GM21423 (cell line): ENCODE data around the gene CNOT3.

Source experiments
- ATAC-seq: cut with Tn5 transposase; IDR thresholded peaks from one replicate; pipeline ENCODE4 v1.9.1; 2021; ENCODE audit warnings: mild to moderate bottlenecking, moderate library complexity; ENCODE audit not compliant: unreplicated experiment

CNOT3 gene

DNA sequence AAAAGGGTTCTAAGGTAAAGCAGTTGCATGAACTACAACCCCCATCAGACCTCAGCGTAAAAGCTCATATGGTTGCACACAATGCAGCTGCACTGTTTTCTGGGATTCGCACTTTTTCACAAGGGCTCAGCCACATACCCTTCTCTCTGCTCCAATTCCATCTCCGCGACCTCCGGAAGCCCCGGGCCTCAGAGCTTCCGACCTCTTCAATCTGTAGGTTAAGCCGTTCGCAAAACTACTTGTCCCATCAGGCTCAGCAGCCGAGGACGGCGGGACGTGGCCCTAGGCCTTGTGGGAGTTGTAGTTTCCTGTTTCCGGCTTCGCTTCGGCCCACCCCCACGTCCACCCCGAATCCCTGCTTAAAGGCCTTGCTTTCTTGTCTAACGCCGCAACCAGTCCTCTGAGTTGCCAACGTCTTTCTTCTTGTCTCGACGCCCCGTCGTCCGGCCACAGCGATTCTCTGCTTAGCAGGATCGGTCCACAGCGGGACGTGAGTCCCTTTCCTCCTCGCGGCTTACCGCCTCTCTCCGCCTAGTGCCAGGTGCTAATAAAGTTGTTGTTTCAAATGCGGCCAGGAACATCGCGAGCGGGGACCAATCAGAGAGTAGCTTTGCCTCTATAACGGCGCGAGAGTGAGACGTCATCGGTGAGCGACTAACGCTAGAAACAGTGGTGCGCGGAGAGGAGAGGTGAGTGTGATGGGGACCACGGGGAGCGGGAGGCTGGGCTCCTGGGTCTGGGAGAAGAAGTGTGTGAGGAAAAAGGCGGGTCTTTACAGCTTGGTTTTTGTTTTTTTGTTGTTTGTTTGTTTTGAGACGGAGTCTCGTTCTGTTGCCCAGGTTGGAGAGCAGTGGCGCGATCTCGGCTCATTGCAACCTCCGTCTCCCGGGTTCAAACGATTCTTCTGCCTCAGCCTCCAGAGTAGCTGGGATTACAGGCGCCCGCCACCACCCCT is 22.2 kb upstream of the CNOT3 start, which contains the start of the genes PRPF31 and TFPT:
Gene PRPF31 (plus strand): TSS at position 646 of the 955 bp plus-strand sequence. CDS start 2,525 bp downstream, outside the sequence.
Gene TFPT (minus strand): TSS at position 549 of the 955 bp plus-strand sequence. CDS start 388 bp downstream, at position 161.
- ATAC-seq, result peak; percentile 78

DNA sequence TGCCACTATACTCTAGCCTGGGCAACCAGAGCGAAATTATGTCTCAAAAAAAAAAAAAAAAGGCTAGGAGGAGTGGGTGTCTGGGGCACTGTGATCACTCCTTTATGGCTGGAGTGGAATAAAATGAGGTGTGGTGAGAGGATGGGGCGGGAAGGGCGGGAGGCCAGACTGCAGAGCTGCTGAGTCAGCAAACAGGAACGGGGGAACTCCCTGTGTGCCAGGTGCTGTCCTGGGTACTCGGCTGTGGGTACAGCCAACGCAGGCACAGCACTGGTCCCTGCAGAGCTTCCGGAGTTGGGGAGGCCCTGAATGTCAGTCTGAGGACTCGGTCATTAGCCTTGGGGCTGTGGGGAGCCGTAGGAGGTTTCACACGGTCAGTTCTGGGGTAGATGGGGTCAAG is 16.3 kb upstream of the CNOT3 start:
- ATAC-seq, result no peak

DNA sequence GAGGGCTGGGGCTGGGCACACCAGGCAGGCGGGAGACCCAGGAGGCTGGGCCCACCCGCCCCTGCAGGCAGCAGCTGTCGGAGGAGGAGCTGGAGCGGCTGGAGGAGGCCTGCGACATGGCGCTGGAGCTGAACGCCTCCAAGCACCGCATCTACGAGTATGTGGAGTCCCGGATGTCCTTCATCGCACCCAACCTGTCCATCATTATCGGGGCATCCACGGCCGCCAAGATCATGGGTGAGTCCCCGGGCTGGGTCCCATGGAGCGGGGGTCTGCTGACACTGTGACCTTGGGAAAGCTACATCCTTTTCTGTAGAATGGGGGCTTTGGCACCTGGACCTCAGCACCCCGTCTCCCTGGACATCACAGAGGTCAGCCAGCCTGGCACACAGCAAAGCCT is 13.9 kb upstream of the CNOT3 start:
- no peak for ATAC-seq

DNA sequence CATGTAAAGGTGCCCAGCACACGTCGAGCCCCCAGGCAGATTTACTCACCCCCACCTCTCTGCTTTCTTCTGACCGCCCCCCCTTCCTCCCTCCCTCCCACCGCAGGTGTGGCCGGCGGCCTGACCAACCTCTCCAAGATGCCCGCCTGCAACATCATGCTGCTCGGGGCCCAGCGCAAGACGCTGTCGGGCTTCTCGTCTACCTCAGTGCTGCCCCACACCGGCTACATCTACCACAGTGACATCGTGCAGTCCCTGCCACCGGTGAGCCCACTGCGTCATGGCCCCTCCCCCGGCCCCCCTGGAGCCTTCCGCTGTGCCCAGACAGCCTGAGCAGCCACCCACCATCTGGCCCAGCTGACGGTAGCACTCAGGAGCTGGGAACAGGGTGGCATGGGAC is 13.2 kb upstream of the CNOT3 start:
- no peak for ATAC-seq

DNA sequence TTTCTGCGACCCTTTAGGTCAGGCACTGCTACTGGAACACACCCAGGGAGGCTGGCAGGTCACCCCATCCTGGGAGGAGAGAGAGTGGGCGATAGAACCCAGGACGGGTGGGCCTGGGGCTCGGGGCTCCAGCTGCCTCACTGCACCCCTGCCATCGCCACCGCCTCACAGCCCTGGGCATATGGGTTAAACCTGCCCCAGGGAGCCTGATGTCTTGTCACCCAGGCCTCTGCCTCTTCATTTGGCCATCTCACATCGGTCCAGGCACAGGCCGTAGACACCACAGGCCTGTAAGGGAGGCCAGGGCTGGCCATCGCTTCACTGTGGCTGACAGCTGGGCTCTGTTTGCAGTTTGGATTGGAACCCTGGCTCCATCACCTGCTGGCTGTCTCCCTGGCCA is 11.8 kb upstream of the CNOT3 start:
- no peak for ATAC-seq

DNA sequence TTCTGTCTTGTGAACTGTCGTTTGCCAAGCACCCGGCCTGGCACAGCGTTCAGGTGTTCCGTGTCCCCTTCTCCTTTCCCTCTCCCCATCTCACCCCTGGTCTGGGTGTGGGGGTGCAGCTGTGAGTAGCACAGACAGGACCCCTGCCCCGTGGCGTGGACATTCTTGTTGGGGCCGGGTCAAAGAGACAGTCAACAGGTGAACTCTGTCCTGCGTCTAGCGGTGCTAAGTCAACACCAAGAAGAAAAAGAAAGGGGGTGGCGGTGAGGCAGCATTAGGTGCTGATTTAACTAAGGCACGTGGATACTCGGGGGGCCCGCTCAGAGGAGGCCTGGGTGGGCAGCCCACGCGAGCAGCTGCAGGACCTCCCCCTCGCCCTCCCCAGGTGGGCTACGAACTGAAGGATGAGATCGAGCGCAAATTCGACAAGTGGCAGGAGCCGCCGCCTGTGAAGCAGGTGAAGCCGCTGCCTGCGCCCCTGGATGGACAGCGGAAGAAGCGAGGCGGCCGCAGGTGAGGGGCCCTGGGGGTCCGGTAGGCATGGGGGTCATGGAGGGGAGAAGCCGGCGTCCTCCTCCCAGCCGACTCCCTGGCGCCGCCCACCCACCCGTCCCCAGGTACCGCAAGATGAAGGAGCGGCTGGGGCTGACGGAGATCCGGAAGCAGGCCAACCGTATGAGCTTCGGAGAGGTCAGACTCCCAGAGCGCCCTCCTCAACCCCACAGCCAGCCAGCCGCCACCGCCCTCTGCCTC is 9.7 kb upstream of the CNOT3 start:
- ATAC-seq, result no peak

DNA sequence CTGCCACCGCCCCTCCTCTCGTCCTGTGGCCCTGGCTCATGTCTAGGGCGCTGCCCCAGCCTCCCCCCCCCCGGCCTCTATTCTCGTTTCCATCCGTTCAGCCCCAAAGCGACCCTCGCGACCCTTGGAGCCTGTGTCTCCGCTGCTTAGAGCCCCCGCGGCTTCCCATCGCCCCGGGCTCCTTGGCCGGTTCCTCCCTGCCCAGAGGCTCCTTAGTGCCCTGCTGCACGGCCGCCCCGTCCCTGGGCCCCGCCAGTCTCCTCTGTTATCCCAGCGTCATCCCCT is 9.2 kb upstream of the CNOT3 start:
- no peak for ATAC-seq

DNA sequence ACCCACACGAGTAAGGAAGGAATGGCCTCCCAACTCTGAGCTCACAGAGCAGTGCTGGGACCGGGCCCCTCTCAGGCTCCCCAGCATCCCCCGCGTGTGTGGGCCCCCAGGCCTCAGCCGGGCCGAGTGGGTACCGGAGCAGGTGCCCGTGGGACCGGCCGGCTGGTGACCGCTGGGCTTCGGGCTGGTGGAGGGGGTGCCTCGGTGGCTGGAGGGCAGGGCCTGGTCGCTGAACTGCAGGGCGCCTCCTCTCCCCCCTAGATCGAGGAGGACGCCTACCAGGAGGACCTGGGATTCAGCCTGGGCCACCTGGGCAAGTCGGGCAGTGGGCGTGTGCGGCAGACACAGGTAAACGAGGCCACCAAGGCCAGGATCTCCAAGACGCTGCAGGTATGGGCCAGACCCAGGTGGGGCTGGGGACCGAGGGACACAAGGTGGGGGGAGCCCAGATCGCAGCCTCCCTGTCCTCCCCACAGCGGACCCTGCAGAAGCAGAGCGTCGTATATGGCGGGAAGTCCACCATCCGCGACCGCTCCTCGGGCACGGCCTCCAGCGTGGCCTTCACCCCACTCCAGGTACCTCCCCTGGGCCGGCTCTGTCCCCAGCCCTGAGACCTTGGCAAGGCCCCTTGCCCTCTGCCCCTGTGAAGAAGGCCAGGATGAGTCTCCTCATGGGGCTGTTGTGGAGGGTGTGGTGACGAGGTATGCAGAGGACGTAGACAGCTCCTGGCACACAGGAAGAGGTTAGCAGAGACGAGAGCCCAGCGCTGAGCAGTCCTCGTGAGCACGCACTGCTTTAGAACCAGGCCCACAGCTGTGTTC is 8.6 kb upstream of the CNOT3 start:
- no peak for ATAC-seq

DNA sequence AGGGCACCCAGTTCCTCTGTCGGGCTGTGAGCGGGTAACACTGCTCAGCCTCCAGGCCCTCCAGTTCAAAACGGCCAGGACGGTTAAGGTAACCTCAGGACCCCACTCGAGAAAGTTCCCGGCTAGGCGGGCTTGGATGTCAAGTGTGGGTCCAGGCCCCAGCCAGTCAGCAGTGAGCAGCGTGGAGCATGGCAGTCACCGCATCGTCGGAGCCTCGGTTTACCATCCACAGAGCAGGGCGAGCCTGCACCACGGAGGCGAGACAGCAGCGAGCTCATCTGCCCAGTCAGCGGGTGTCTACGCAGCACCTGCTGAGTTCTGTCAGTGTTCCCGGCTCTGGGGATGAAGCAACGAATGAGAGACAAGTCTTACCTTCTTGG is 8.0 kb upstream of the CNOT3 start:
- ATAC-seq, result no peak

DNA sequence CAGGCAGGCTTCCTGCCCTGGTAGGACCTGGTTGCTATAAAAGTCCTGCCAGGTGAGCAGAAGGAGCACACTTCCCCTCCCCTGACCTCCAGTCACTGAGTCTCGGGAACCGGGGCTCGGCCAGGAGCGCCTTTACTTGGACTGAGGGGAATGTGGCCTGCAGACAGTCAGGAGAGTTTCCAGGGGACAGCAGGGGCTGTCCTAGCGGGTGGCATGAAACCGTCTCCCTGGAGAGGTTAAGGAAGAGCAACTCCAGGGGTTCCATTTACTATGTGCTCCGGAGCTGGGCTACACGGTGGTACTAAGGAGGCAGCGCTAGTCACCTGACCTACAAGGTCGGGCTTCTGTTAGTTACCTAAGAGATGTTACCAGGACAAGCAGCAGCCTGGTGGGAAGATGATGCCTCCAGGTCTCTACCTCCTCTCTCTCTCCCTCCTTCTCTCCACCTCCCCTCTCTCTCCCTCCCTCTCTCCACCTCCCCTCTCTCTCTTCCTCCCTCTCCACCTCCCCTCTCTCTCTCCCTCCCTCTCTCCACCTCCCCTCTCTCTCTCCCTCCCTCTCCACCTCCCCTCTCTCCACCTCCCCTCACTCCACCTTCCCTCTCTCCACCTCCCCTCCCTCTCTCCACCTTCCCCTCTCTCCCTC is 4.1 kb upstream of the CNOT3 start:
- ATAC-seq, result no peak

DNA sequence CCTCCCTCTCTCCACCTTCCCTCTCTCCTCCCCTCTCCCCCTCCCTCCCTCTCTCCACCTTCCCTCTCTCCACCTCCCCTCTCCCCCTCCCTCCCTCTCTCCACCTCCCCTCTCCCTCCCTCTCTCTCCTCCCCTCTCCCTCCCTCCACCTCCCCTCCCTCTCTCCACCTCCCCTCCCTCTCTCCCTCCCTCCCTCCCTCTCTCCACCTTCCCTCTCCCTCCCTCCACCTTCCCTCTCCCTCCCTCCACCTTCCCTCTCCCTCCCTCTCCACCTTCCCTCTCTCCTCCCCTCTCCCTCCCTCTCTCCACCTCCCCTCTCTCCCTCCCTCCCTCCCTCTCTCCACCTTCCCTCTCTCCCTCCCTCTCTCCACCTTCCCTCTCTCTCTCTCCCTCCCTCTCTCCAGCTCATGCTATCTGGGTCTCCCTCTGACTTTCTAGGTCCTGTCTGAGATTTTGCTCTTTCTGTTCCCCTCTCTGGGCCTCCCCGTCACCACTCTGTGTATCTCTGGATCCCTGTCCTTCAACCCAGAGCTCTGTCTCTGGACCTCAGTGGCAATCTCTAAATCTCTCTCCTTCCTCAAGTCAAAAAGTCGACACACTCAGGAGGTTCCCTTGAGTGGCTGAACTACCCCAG is 3.5 kb upstream of the CNOT3 start:
- no peak for ATAC-seq

DNA sequence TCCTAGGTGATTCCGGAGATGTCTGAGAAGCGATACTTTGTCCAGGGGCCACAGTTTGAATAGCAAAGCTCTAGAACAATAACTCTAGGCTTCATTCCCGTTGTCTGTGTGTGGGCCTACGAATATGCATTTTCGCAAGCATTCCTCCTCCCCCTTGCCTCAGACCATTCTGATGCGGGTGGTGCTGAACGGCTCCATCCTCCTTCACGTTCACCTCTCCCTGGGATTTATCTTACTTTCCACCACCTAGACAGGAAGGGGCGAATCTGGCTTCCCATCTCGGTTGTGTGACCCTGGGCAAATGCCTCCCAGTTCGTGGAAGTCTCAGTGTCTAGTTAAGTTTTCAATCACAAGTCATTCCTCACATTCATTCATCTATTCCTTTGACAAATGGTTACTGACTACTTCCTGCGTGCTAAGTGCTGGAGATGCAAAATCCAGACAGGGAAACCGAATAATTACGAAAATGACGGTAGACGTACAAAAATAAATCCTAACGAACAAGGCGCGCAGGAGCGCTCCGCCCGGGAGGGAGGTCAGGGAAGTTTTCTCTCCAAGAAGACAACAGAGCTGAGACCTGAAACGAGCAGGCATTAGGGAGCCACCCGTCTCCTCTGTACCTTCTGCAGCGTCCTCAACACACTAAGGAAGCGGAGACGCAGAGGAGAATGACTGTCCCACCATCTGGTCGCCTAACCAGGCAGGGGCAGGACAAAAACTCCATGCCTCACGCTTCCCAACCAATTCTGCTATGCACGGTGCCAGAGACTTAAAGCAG is 1.3 kb upstream of the CNOT3 start:
- ATAC-seq, result peak; percentile 0

DNA sequence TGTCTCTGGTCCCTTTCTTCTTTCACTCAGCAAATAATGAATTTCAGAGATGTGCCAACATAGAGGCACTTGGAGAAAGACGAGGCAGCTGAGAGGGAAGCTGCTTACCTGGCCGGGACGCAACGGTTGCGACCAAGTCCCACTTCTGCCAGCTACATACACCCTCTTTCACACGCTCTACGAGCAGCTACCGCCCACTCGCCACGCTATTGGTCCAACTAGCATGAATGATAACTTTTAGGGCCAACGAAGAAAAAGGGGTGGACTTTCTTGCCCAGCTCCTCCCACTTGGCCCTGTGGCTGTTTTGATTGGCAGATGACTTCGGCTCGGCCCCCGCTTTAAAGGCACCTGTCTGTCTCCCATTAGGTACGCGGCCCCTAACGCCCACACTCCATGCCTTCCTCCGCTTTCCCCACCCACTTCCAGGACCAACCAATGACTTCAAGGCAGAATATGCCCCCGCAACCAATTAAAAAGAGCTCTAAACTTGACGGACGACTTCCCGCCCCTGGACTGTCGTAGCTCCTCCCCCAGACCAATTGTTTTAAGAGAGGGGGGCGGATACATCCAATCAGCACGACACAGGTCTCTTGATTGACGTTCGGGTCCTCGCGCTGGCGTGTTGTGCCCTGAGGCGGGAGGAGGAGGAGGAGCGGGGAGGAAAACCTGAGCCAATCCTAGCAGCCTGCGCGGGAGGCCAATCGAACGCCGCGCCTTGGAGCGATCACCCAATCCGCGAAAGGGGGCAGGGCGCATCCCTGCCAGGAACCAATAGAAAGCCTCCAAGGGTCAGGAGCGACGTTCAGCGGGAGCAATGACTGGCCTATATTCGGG is 481 bp upstream of the CNOT3 start:
- ATAC-seq, result peak; percentile 78

DNA sequence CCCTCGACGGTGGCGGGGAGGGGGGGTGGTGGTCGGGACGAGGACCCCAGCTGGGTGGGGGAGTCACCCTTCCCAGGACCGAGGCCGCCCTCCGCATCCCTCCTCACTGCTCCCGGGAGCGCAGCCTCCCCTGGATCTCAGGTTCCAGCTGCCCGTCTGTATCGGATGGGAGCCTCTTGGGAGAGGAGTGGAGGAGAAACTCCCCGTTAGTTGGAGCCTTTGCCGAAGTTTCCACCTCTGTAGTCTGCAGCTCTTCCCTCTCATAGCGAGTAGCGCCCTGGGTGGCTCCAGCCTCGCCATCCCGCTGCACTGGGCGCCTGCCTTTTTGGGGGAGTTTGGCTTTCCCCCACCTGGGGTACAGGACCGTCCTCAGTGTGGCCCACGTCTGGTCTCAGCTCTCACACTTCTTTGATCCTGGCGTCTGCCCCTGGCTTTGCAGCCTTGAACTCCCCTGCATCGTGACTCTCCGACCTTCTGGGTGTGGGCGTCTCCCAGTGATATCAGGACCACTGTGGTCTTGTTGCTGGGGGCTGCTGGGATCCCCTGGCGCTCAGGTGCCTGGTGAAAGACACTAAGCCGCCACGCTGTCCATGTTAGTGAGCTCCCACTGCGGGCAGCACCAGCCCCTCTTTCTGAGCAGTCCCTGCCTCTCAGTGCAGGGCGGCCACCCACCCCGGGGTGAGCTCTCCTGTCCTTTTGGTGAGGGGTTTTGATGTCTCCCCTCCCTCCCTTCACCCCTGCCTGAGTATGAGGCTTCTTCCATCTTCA is 1.1 kb downstream of the CNOT3 start:
- no peak for ATAC-seq

DNA sequence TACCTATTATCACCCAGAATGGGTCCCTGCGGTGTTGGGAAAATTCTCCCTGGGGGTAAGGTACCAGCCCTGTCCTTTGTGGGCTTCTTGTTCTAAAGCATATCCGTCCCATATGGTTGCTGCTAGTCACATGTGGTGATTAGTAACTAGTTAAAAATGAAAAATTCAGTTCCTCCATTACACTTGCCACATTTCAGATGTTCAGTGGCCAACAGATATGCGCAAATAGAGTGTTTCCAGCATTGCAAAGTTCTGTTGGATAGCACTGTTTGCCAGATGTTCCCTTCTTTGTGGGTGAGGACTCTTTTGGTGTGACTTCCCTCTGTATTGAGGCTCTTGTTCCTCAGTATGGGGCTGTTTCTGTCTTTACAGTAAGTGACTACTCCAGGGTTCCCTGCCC is 3.8 kb downstream of the CNOT3 start:
- ATAC-seq, result no peak

DNA sequence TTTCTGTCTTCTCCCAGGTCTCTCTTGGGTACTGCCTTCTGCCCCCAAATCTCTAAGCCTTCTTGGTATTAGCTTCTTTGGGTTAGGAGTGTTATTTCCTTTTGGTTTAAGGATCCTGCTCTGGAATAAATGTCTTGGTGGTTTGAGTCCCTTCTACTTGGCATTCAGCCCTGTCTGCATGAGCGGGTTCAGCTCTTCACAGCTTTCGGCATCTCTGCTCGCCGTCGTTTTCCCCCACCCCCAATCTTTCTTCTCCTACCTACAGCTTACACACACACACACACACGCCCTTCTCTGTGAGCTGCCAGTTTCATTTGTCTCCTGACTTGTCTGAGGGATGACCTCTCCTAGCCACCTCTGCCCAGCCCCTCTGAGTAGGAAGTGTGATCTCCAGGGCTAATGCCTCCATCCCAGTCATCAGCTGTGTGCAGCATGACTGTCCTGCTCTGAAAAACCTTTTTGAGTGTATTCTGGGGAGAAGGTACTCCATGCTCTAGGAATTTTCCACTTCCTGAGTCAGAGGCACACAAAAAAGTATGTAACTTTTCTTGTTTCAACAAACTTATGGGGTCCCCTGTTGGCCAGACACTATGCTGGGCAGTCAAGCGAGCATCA is 4.7 kb downstream of the CNOT3 start:
- no peak for ATAC-seq

DNA sequence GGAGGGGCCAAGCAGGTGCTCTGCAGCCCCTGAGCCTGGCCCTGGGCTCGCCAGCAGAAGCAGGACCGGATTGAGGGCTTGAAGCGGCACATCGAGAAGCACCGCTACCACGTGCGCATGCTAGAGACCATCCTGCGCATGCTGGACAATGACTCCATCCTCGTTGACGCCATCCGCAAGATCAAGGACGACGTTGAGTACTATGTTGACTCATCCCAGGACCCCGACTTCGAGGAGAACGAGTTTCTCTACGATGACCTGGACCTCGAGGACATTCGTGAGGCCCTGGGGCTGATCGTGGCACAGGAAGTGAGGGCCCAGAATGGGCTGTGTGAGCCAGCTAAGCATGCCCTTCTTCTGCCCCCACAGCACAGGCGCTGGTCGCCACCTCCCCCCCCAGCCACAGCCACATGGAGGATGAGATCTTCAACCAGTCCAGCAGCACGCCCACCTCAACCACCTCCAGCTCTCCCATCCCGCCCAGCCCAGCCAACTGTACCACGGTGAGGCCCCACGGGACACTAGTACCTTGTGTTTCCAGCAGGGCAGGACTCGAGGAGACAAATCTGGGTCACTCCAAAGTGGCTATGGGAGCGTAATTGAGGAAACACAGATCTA is 8.1 kb downstream of the CNOT3 start:
- no peak for ATAC-seq
